HG03280 (cell line): Measurements from ENCODE around the gene VPS11.
A peak's percentile ranks its signal among the peaks of the same experiment; 100 is the strongest.
"Not testable (repeated sequence)": the region's sequence is repeated elsewhere in the genome, so short reads cannot be mapped to it uniquely, and the experiment has no call there.

Experiments used
- ATAC-seq: cut with Tn5 transposase; IDR thresholded peaks from one replicate; pipeline ENCODE4 v1.9.1; 2021; ENCODE audit warnings: mild to moderate bottlenecking, moderate library complexity; ENCODE audit not compliant: unreplicated experiment

The VPS11 gene

GRCh38 chr11:119034813-119035212, 32.8 kb upstream of the VPS11 start:
- ATAC-seq, result no peak

GRCh38 chr11:119038884-119039283, 28.7 kb upstream of the VPS11 start:
- no peak for ATAC-seq

- not testable (repeated sequence) for ATAC-seq
These were observed 28.1 kb upstream of the VPS11 start for GRCh38 chr11:119039471-119039870.

- ATAC-seq, result no peak
These were observed 25.6 kb upstream of the VPS11 start for GRCh38 chr11:119041821-119042514.

- ATAC-seq, result no peak
These were observed 24.7 kb upstream of the VPS11 start for GRCh38 chr11:119042927-119043326.

- ATAC-seq, result no peak
These were observed 22.9 kb upstream of the VPS11 start for GRCh38 chr11:119044708-119045107.

GRCh38 chr11:119046489-119046888, 21.1 kb upstream of the VPS11 start:
- ATAC-seq, result no peak

- ATAC-seq, result no peak
These were observed 20.4 kb upstream of the VPS11 start for GRCh38 chr11:119047205-119047604.

- ATAC-seq, result no peak
These were observed 19.0 kb upstream of the VPS11 start for GRCh38 chr11:119048644-119049043.

GRCh38 chr11:119049081-119049480, 18.5 kb upstream of the VPS11 start:
- no peak for ATAC-seq

GRCh38 chr11:119051440-119052162, 16.0 kb upstream of the VPS11 start:
- ATAC-seq, result no peak

- ATAC-seq, result no peak
These were observed 15.3 kb upstream of the VPS11 start for GRCh38 chr11:119052163-119052814.

- ATAC-seq, result no peak
These were observed 13.2 kb upstream of the VPS11 start for GRCh38 chr11:119054418-119054817.

- ATAC-seq, result no peak
These were observed 11.7 kb upstream of the VPS11 start for GRCh38 chr11:119055901-119056300.

GRCh38 chr11:119056421-119056999, 11.1 kb upstream of the VPS11 start:
- ATAC-seq, result peak; percentile 5

GRCh38 chr11:119057000-119057769, 10.4 kb upstream of the VPS11 start, which contains the start of gene HYOU1:
Gene HYOU1, minus strand, starts transcription at chr11:119057205. Its CDS starts 1,045 bp downstream, at chr11:119056160.
- ATAC-seq, result peak; percentile 90

GRCh38 chr11:119059128-119059527, 8.5 kb upstream of the VPS11 start:
- ATAC-seq, result not testable (repeated sequence)

GRCh38 chr11:119061256-119061655, 6.4 kb upstream of the VPS11 start:
- ATAC-seq, result no peak

- no peak for ATAC-seq
These were observed 4.8 kb upstream of the VPS11 start for GRCh38 chr11:119062779-119063178.

GRCh38 chr11:119065369-119065768, 2.2 kb upstream of the VPS11 start:
- ATAC-seq, result no peak

GRCh38 chr11:119077839-119078238, 10.2 kb downstream of the VPS11 start:
- no peak for ATAC-seq
